Measurements from ENCODE around the gene ATP11A. TPM values are rescaled to one million over a fixed set of nuclear protein-coding genes. Genes with fewer than 3 reads are reported as not detected.
"Not testable (repeated sequence)": the region's sequence is repeated elsewhere in the genome, so short reads cannot be mapped to it uniquely, and the experiment has no call there.

Gene ATP11A
- total RNA-seq, 1 donor from 2014 or later: 72.0 TPM

- H3K36me3 Mint-ChIP-seq (ENCODE audit: low read depth): peaks cover 6% of the 10 kb centered on the region
- H3K4me3 Mint-ChIP-seq (ENCODE audit: low read depth): no peak overlapping the region
- H3K27me3 Mint-ChIP-seq (ENCODE audit: low read depth): no peaks in the 10 kb centered on the region
- DNase-seq (ENCODE audit: low spot score): no peak
- H3K27ac Mint-ChIP-seq: no peak overlapping the region
- no peaks in the 10 kb centered on the region for H3K9me3 Mint-ChIP-seq
- intact Hi-C loops (cut with micrococcal nuclease): no loop called here
- H3K4me1 Mint-ChIP-seq (ENCODE audit: low read depth): peaks cover 12% of the 10 kb centered on the region
Measured at GRCh38 chr13:112783135-112783977, 93.5 kb downstream of the ATP11A start.

- no peak overlapping the region for H3K27ac Mint-ChIP-seq
- peaks cover 12% of the 10 kb centered on the region for H3K4me1 Mint-ChIP-seq (ENCODE audit: low read depth)
- H3K9me3 Mint-ChIP-seq: no peaks in the 10 kb centered on the region
- H3K36me3 Mint-ChIP-seq (ENCODE audit: low read depth): peaks cover 9% of the 10 kb centered on the region
- DNase-seq (ENCODE audit: low spot score): no peak
- intact Hi-C loops (cut with micrococcal nuclease): no loop called here
- H3K27me3 Mint-ChIP-seq (ENCODE audit: low read depth): no peaks in the 10 kb centered on the region
- no peak overlapping the region for H3K4me3 Mint-ChIP-seq (ENCODE audit: low read depth)
Measured at GRCh38 chr13:112783978-112784371, 94.1 kb downstream of the ATP11A start.

- H3K4me1 Mint-ChIP-seq (ENCODE audit: low read depth): peaks cover 11% of the 10 kb centered on the region
- H3K27ac Mint-ChIP-seq: no peak overlapping the region
- H3K36me3 Mint-ChIP-seq (ENCODE audit: low read depth): peaks cover 12% of the 10 kb centered on the region
- intact Hi-C loops (cut with micrococcal nuclease): no loop called here
- no peak overlapping the region for H3K4me3 Mint-ChIP-seq (ENCODE audit: low read depth)
- H3K9me3 Mint-ChIP-seq: no peaks in the 10 kb centered on the region
- no peak for DNase-seq (ENCODE audit: low spot score)
- no peaks in the 10 kb centered on the region for H3K27me3 Mint-ChIP-seq (ENCODE audit: low read depth)
Measured at GRCh38 chr13:112784811-112785482, 95.1 kb downstream of the ATP11A start.

GRCh38 chr13:112785483-112785856 lies 95.6 kb downstream of the ATP11A start:
- H3K4me1 Mint-ChIP-seq (ENCODE audit: low read depth): peaks cover 7% of the 10 kb centered on the region
- peaks cover 12% of the 10 kb centered on the region for H3K36me3 Mint-ChIP-seq (ENCODE audit: low read depth)
- no peak overlapping the region for H3K4me3 Mint-ChIP-seq (ENCODE audit: low read depth)
- H3K27ac Mint-ChIP-seq: no peak overlapping the region
- H3K9me3 Mint-ChIP-seq: no peaks in the 10 kb centered on the region
- no peaks in the 10 kb centered on the region for H3K27me3 Mint-ChIP-seq (ENCODE audit: low read depth)
- no peak for DNase-seq (ENCODE audit: low spot score)
- intact Hi-C loops (cut with micrococcal nuclease): no loop called here

- intact Hi-C loops (cut with micrococcal nuclease); H3K9me3 Mint-ChIP-seq; H3K27ac Mint-ChIP-seq; H3K4me3 Mint-ChIP-seq (ENCODE audit: low read depth); H3K27me3 Mint-ChIP-seq (ENCODE audit: low read depth); DNase-seq (ENCODE audit: low spot score); H3K4me1 Mint-ChIP-seq (ENCODE audit: low read depth): not testable (repeated sequence)
- H3K36me3 Mint-ChIP-seq (ENCODE audit: low read depth): peaks cover 12% of the 10 kb centered on the region
Measured at GRCh38 chr13:112786810-112787209, 97.0 kb downstream of the ATP11A start.

- intact Hi-C loops (cut with micrococcal nuclease): no loop called here
- no peaks in the 10 kb centered on the region for H3K9me3 Mint-ChIP-seq
- peaks cover 8% of the 10 kb centered on the region for H3K4me1 Mint-ChIP-seq (ENCODE audit: low read depth)
- H3K36me3 Mint-ChIP-seq (ENCODE audit: low read depth): peaks cover 16% of the 10 kb centered on the region
- no peak for DNase-seq (ENCODE audit: low spot score)
- no peak overlapping the region for H3K4me3 Mint-ChIP-seq (ENCODE audit: low read depth)
- no peaks in the 10 kb centered on the region for H3K27me3 Mint-ChIP-seq (ENCODE audit: low read depth)
- H3K27ac Mint-ChIP-seq: no peak overlapping the region
Measured at GRCh38 chr13:112790735-112791641, 101.2 kb downstream of the ATP11A start.

GRCh38 chr13:112791663-112792440 lies 102.0 kb downstream of the ATP11A start:
- intact Hi-C loops (cut with micrococcal nuclease): no loop called here
- DNase-seq (ENCODE audit: low spot score): no peak
- Mint-ChIP-seq H3K4me1 (ENCODE audit: low read depth) (peaks cover 8% of the 10 kb centered on the region), H3K9me3 (peaks cover 3% of the 10 kb centered on the region), H3K27ac (no peak overlapping the region), H3K36me3 (ENCODE audit: low read depth) (peaks cover 21% of the 10 kb centered on the region), H3K4me3 (ENCODE audit: low read depth) (no peak overlapping the region), H3K27me3 (ENCODE audit: low read depth) (no peaks in the 10 kb centered on the region)

GRCh38 chr13:112792511-112792910 lies 102.7 kb downstream of the ATP11A start:
- Mint-ChIP-seq H3K27me3 (ENCODE audit: low read depth) (no peaks in the 10 kb centered on the region), H3K4me1 (ENCODE audit: low read depth) (peaks cover 8% of the 10 kb centered on the region), H3K9me3 (peaks cover 3% of the 10 kb centered on the region), H3K27ac (no peak overlapping the region), H3K36me3 (ENCODE audit: low read depth) (peaks cover 25% of the 10 kb centered on the region), H3K4me3 (ENCODE audit: low read depth) (no peak overlapping the region)
- no peak for DNase-seq (ENCODE audit: low spot score)
- intact Hi-C loops (cut with micrococcal nuclease): no loop called here

GRCh38 chr13:112793545-112794445 lies 104.0 kb downstream of the ATP11A start:
- Mint-ChIP-seq H3K36me3 (ENCODE audit: low read depth) (peaks cover 37% of the 10 kb centered on the region), H3K4me1 (ENCODE audit: low read depth) (peaks cover 8% of the 10 kb centered on the region)
- intact Hi-C loops (cut with micrococcal nuclease): no loop called here

GRCh38 chr13:112795277-112795676 lies 105.4 kb downstream of the ATP11A start:
- Mint-ChIP-seq H3K4me1 (ENCODE audit: low read depth) (peaks cover 8% of the 10 kb centered on the region), H3K9me3 (peaks cover 20% of the 10 kb centered on the region), H3K4me3 (ENCODE audit: low read depth) (no peak overlapping the region), H3K27me3 (ENCODE audit: low read depth) (no peaks in the 10 kb centered on the region), H3K27ac (no peak overlapping the region), H3K36me3 (ENCODE audit: low read depth) (peaks cover 38% of the 10 kb centered on the region)
- no peak for DNase-seq (ENCODE audit: low spot score)
- intact Hi-C loops (cut with micrococcal nuclease): no loop called here

More at GRCh38 chr13:112793545-112794445, 104.0 kb downstream of the ATP11A start:
- H3K27me3 Mint-ChIP-seq (ENCODE audit: low read depth): no peaks in the 10 kb centered on the region
- DNase-seq (ENCODE audit: low spot score): no peak
- no peak overlapping the region for H3K4me3 Mint-ChIP-seq (ENCODE audit: low read depth)
- peaks cover 7% of the 10 kb centered on the region for H3K9me3 Mint-ChIP-seq
- no peak overlapping the region for H3K27ac Mint-ChIP-seq

- H3K4me3 Mint-ChIP-seq (ENCODE audit: low read depth): no peak overlapping the region
- H3K36me3 Mint-ChIP-seq (ENCODE audit: low read depth): peaks cover 38% of the 10 kb centered on the region
- no peak for DNase-seq (ENCODE audit: low spot score)
- H3K4me1 Mint-ChIP-seq (ENCODE audit: low read depth): peaks cover 6% of the 10 kb centered on the region
- H3K27ac Mint-ChIP-seq: no peak overlapping the region
- intact Hi-C loops (cut with micrococcal nuclease): no loop called here
- no peaks in the 10 kb centered on the region for H3K27me3 Mint-ChIP-seq (ENCODE audit: low read depth)
- H3K9me3 Mint-ChIP-seq: peaks cover 20% of the 10 kb centered on the region
Measured at GRCh38 chr13:112796190-112796915, 106.5 kb downstream of the ATP11A start.

Measured in activated T-helper 2 cell treated with anti-CD3 and anti-CD28 coated beads, Interferon-gamma antibody, Interleukin-2, Interleukin-4, amounts not matched to agents 10 μg/mL and 5 μg/mL and 100 μg/mL, durations not matched to agents 14 hours and 24 hours and 36 hours (primary cell).